K562 (cell line): ENCODE results near the gene LIN28B. TPM values are rescaled to one million over a fixed set of nuclear protein-coding genes. Genes with fewer than 3 reads are reported as not detected.

Source experiments
- BHLHE40 ChIP-seq: IDR thresholded peaks from 2 replicates; pipeline ENCODE4 v1.6.1; 2011; ENCODE audit warnings: low read length, improper control_type of control experiment
- CEBPB ChIP-seq: fragments of 450-650 bp; IDR thresholded peaks from 2 replicates; pipeline ENCODE4 v1.6.1; 2016; ENCODE audit warnings: missing genetic modification characterization, missing compliant biosample characterization
- CHD4 ChIP-seq: fragments of 200-600 bp; sonication (generic); IDR thresholded peaks from 3 replicates; pipeline ENCODE4 v1.6.1; 2012; ENCODE audit warnings: low read depth, mild to moderate bottlenecking, mixed read lengths, low read length, inconsistent platforms; ENCODE audit not compliant: insufficient read depth, insufficient replicate concordance, poor library complexity, severe bottlenecking
- DEAF1 ChIP-seq: fragments of 450-650 bp; formaldehyde crosslinking; IDR thresholded peaks from 2 replicates; pipeline ENCODE4 v1.4.0; 2020; ENCODE audit warnings: mild to moderate bottlenecking, moderate library complexity
- GATA2 ChIP-seq: sonication (generic); formaldehyde crosslinking; IDR thresholded peaks from 2 replicates; pipeline ENCODE4 v1.4.0; 2020; ENCODE audit warnings: mild to moderate bottlenecking, missing genetic modification reagents
- HMG20A ChIP-seq: fragments of 450-650 bp; formaldehyde crosslinking; conservative IDR thresholded peaks from 2 replicates; pipeline ENCODE4 v1.4.0; 2020; ENCODE audit warnings: mild to moderate bottlenecking, mixed read lengths
- HNRNPK ChIP-seq: fragments of 200-400 bp; formaldehyde crosslinking; IDR thresholded peaks from one replicate; pipeline ENCODE4 v1.6.1; 2018; ENCODE audit warnings: mild to moderate bottlenecking, low read depth, low read length; ENCODE audit not compliant: poor library complexity, severe bottlenecking
- MBD2 ChIP-seq: sonication (generic); IDR thresholded peaks from 2 replicates; pipeline ENCODE4 v1.6.1; 2016; ENCODE audit warnings: low read depth, borderline replicate concordance
- MECOM ChIP-seq: fragments of 250-450 bp; sonication (Bioruptor Pico); IDR thresholded peaks from 2 replicates; pipeline ENCODE4 v1.8.0; 2022; ENCODE audit warnings: inconsistent platforms
- NFRKB ChIP-seq: fragments of 450-650 bp; IDR thresholded peaks from 2 replicates; pipeline ENCODE4 v1.6.1; 2016; ENCODE audit warnings: low read depth
- PML ChIP-seq: IDR thresholded peaks from 2 replicates; pipeline ENCODE4 v1.6.1; 2012; ENCODE audit warnings: low read length, inconsistent platforms
- PRPF4 ChIP-seq: fragments of 200-400 bp; formaldehyde crosslinking; IDR thresholded peaks from one replicate; pipeline ENCODE4 v1.6.1; 2017; ENCODE audit warnings: low read length, low read depth, mild to moderate bottlenecking; ENCODE audit not compliant: insufficient read depth, poor library complexity, severe bottlenecking
- RBFOX2 ChIP-seq: fragments of 200-400 bp; formaldehyde crosslinking; IDR thresholded peaks from 2 replicates; pipeline ENCODE4 v1.6.1; 2017; ENCODE audit warnings: low read depth, mild to moderate bottlenecking, low read length, moderate library complexity
- TAF7 ChIP-seq: fragments of 450-650 bp; IDR thresholded peaks from 2 replicates; pipeline ENCODE4 v1.6.1; 2016; ENCODE audit warnings: missing genetic modification characterization, missing compliant biosample characterization
- TAF9B ChIP-seq: fragments of 450-650 bp; IDR thresholded peaks from 2 replicates; pipeline ENCODE4 v1.6.1; 2018; ENCODE audit warnings: mild to moderate bottlenecking; ENCODE audit not compliant: partially characterized antibody
- TEAD4 ChIP-seq, 2 experiments: sonication (generic) in 1 of 2; formaldehyde crosslinking in 1 of 2; IDR thresholded peaks; 2 replicates each; pipeline versions ENCODE4 v1.6.1 to v1.8.0; 2012 to 2022; ENCODE audit warnings: borderline replicate concordance in 1 of 2, inconsistent platforms in 1 of 2, low read length in 1 of 2, mild to moderate bottlenecking in 1 of 2, missing genetic modification reagents in 1 of 2
- TFE3 ChIP-seq: fragments of 450-650 bp; formaldehyde crosslinking; IDR thresholded peaks from 2 replicates; pipeline ENCODE4 v1.4.0; 2020; ENCODE audit warnings: mild to moderate bottlenecking, mixed read lengths
- ZHX1 ChIP-seq: fragments of 150-350 bp; conservative IDR thresholded peaks from 2 replicates; pipeline ENCODE4 v1.6.1; 2014; ENCODE audit warnings: low read length
- ZNF639 ChIP-seq, 2 experiments: fragments of 200-800 bp in 1 of 2; sonication (Bioruptor generic) in 1 of 2; sonication (generic) in 1 of 2; formaldehyde crosslinking in 1 of 2; IDR thresholded peaks in 1 of 2; conservative IDR thresholded peaks in 1 of 2; 2 replicates each; pipeline versions ENCODE4 v1.5.0 to v1.6.1; 2016 to 2020; ENCODE audit warnings: missing compliant biosample characterization in 1 of 2, missing genetic modification characterization in 1 of 2, missing genetic modification reagents in 1 of 2
- polyA plus RNA-seq, 8 experiments: library from polyadenylated mRNA; depleted of rRNA in 4 of 8; stranded (reverse) in 5 of 8; unstranded in 3 of 8; fragments of >200 nt; fragmentation: Nextera tagmentation in 2 of 8; fragmentation: Illumina TruSeq in 1 of 8; extraction: Ambion mirVana in 2 of 8; extraction: Trizol in 1 of 8; gene quantifications; 2 replicates each; pipeline versions ENCODE4 v1.2.1 to v1.2.3, GENCODE V29; 2011 to 2014; ENCODE audit warnings: inconsistent platforms in 1 of 8, missing spikeins in 1 of 8
- total RNA-seq, 7 experiments: library from RNA; depleted of rRNA in 6 of 7; stranded (reverse); fragments of >200 nt in 6 of 7; fragmentation: Illumina TruSeq in 2 of 7; extraction: Trizol in 2 of 7; gene quantifications; 2 replicates each; pipeline versions ENCODE4 v1.2.1 to v1.2.3, GENCODE V29; 2011 to 2021; ENCODE audit warnings: low replicate concordance in 1 of 7

Gene LIN28B
- total and polyA plus RNA-seq, 9 of the 15 experiments (the other 6 are each of a cell fraction or from before 2014, with no cell fraction given) = 20.9 to 77.3 (median 42.1) TPM

- no peak for TF ChIP-seq DEAF1 (CRISPR knock-in tag)
- no peak for TF ChIP-seq CEBPB (tag)
- peak; percentile 39; the same call in 1 of the 2 replicates for TF ChIP-seq TEAD4 (IDR thresholded peaks at IDR 0.05; ENCODE audit: low read length)
- no peak for TF ChIP-seq TEAD4 (CRISPR knock-in tag; IDR thresholded peaks at IDR 0.05; ENCODE audit: borderline replicate concordance)
- TF ChIP-seq ZNF639 (CRISPR knock-in tag; conservative IDR thresholded peaks at IDR 0.05 in 1 of 2, IDR thresholded peaks at IDR 0.05 in 1 of 2) = peak in 1 of 2 experiments; percentile 37; a peak in 1 of 4 replicates
- TF ChIP-seq TAF9B = peak; percentile 8
- 0 out of 2 replicates have a peak, but pooled peaks have one; percentile 41 for TF ChIP-seq ZHX1
- TF ChIP-seq BHLHE40 = peak; percentile 75
- peak; percentile 96 for TF ChIP-seq HNRNPK
- TF ChIP-seq RBFOX2 = peak; percentile 71
- TF ChIP-seq TAF7 (tag) = peak; percentile 59; the same call in 1 of the 2 replicates
- TF ChIP-seq PRPF4 = peak; percentile 2
- TF ChIP-seq PML = no peak
- 0 out of 2 replicates have a peak, but pooled peaks have one; percentile 18 for TF ChIP-seq GATA2 (CRISPR knock-in tag)
- no peak for TF ChIP-seq HMG20A (CRISPR knock-in tag)
- peak; percentile 21 for TF ChIP-seq CHD4
- TF ChIP-seq TFE3 (CRISPR knock-in tag) = peak; percentile 82
- peak; percentile 79 for TF ChIP-seq NFRKB
- TF ChIP-seq MECOM (CRISPR knock-in tag) = no peak
- 0 out of 2 replicates have a peak, but pooled peaks have one; percentile 24 for TF ChIP-seq MBD2
Measured at GRCh38 chr6:104956731-104957294, at the start of gene LIN28B (continued).
